Measurements from ENCODE around the gene CECR2.

The CECR2 gene

DNA sequence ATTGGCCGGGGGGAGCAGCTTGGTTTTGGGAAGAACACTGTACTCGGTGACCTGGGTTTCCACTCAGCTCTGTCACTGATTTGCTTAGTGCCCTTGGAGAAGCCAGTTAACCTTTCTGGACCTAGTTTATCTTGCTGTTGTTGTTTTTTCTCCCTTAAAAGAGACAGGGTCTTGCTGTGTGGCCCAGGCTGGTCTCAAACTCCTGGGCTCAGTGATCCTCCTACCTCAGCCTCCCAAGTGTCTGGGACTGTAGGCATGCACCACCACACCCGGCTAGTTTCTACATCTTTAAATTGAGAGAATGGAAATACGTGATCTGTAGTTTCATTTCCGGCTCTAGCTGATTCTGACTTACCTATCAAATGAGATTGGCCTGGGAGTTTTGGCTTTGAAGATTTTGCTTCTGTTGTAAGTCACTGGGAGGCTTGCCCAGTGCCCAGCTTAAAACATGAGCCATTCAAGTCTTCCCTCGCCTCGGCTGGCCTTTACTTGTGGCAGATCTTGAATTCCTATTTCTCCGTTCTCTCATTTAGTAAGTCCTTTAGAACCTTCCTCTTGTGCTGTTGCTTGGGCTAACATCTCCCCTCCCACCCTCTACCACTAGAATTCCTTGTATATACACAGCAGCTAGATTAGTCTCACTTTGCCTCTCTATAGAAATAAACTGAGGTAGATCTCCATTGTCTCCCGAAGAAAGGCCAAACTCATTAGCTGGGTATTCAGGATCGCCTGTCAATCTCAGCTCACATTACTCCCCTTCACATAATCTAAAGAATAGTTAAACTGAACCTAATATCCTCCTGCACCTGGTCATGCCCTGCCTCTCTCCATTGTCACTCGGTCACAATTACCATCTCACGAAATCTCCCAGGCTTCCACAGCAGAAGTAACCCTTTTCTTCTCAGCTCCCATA lies 106.3 kb downstream of the CECR2 start:
- DNase-seq (ENCODE audit: extremely low read depth, low read depth), result no peak
- TF ChIP-seq, protein P1, sequence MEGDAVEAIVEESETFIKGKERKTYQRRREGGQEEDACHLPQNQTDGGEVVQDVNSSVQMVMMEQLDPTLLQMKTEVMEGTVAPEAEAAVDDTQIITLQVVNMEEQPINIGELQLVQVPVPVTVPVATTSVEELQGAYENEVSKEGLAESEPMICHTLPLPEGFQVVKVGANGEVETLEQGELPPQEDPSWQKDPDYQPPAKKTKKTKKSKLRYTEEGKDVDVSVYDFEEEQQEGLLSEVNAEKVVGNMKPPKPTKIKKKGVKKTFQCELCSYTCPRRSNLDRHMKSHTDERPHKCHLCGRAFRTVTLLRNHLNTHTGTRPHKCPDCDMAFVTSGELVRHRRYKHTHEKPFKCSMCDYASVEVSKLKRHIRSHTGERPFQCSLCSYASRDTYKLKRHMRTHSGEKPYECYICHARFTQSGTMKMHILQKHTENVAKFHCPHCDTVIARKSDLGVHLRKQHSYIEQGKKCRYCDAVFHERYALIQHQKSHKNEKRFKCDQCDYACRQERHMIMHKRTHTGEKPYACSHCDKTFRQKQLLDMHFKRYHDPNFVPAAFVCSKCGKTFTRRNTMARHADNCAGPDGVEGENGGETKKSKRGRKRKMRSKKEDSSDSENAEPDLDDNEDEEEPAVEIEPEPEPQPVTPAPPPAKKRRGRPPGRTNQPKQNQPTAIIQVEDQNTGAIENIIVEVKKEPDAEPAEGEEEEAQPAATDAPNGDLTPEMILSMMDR (IDR thresholded peaks at IDR 0.05; ENCODE audit: low read depth, low read length), result no peak

DNA sequence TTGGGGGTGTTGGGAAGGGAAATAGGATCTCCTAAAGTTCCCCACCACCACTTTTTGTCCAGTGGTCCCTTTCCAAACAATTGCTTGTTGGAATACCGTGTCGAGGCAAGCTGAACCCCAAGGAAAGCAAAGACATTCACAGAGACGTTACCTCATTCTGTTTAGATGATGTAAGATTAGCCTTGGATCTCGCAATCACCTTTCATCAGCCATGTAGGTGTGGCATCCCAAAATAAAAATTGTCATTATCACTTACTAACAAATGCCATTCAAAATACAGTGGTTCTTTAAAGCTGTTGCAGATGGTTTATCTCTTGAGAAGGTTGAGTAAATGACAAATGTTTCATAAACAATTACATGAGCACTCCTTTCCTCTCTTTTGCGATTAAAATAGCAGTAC lies 107.6 kb downstream of the CECR2 start:
- no peak for DNase-seq (ENCODE audit: extremely low read depth, low read depth)
- TF ChIP-seq, protein P1 (IDR thresholded peaks at IDR 0.05; ENCODE audit: low read depth, low read length), result no peak

GRCh38 chr22:17477391-17477833 lies 108.2 kb downstream of the CECR2 start:
- TF ChIP-seq, protein P1 (IDR thresholded peaks at IDR 0.05; ENCODE audit: low read depth, low read length), result no peak
- DNase-seq (ENCODE audit: extremely low read depth, low read depth), result no peak

- TF ChIP-seq, protein P1 (IDR thresholded peaks at IDR 0.05; ENCODE audit: low read depth, low read length), result no peak
- no peak for DNase-seq (ENCODE audit: extremely low read depth, low read depth)
These were observed 109.9 kb downstream of the CECR2 start for GRCh38 chr22:17479135-17479534.

GRCh38 chr22:17481424-17481823 lies 112.2 kb downstream of the CECR2 start:
- TF ChIP-seq, protein P1 (IDR thresholded peaks at IDR 0.05; ENCODE audit: low read depth, low read length), result no peak
- no peak for DNase-seq (ENCODE audit: extremely low read depth, low read depth)

DNA sequence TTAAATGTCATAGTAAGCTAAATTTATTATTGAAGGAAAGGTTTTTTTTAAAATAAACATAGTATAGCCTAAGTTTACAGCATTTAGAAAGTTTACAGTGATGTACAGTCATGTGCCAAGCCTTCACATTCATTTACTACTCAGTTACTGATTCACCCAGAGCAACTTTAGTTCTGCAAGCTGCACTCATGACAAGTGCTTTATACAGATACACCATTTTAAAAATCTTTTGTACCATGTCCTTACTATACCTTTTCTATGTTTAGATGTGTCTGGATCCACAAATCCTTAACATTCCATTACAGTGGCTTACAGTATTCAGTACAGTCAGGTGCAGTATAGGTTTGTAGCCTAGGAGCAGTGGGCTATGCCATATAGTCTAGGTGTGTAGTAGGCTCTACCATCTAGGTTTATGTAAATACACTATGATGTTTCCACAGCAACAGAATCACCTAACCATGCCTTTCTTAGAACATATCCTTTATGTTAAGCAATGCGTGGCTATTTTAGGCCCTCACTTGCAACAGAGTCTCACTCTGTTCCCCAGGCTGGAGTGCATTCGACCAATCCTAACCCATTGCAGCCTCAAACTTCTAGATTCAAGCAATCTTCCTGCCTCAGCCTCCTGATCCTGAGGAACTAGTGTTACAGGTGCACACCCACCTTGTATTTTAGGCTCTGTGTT lies 114.6 kb downstream of the CECR2 start:
- no peak for DNase-seq (ENCODE audit: extremely low read depth, low read depth)

More for the DNA sequence above, 114.6 kb downstream of the CECR2 start:
- TF ChIP-seq, protein P1 (IDR thresholded peaks at IDR 0.05; ENCODE audit: low read depth, low read length), result no peak

All from AG09319 (cell line).